Measurements from ENCODE around the gene FOXN3.

DNA sequence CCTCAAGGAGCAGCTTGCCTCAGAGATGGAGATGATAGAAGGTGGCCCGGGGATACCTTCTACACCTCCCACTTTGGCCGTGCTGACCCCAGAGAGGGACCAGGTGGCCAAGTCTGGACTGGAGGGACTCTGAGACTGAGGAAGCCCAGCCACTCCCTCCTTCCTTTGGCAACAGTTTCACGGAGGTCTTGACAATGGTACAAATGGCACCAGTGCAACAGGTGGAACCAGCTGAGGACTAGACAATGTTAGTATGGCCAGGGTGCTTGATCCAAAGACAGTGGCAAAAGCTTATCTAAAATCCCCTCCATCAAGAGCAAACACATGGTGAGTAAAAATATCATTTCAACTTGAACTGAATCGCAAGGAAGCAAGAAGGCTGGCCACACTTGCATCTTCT lies 117.4 kb downstream of the FOXN3 start:
- TF ChIP-seq CTCF (conservative IDR thresholded peaks at IDR 0.05; ENCODE audit: low read length) = no peak
- no peak for TF ChIP-seq EZH2phosphoT487 (IDR thresholded peaks at IDR 0.05; ENCODE audit: borderline replicate concordance)
